GM21825 (cell line): ENCODE data around the gene PKNOX2.

ENCODE experiments used
- ATAC-seq: cut with Tn5 transposase; IDR thresholded peaks from one replicate; pipeline ENCODE4 v1.9.1; 2021; ENCODE audit warnings: mild to moderate bottlenecking, moderate library complexity; ENCODE audit not compliant: unreplicated experiment

PKNOX2 gene

DNA sequence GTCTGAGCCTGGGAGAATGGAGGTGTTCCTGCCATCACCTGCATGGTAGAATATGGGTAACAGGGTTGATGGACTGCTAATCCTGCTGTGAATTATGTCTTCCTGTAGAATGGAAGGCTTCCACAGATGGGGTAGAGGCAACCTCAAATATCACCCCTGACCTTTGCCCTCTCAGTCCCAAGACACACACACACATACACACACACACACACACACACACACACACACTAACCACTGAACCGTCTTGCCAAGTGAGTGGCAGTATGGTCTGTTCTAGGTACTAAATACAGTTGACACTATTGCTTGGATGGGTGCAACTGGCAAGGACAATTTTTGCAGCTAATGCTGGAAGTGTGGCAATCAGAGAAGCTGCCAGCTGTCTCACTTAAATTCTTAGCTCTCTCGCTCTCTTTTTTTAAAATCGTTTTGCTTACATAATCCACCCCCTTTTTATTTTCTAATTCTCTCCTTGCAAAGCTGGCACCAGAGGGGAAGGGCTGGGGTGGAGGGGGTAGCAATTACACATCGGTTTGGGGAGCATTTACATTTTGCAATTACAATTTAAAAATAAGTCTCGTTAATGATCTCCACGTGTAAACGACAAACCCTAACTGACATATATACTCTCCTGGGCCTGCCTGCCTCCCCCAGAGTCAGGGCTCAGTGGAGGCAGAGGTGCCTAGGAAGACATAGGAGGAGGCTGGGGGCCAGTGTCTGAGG lies 169.0 kb downstream of the PKNOX2 start:
- ATAC-seq, result no peak

DNA sequence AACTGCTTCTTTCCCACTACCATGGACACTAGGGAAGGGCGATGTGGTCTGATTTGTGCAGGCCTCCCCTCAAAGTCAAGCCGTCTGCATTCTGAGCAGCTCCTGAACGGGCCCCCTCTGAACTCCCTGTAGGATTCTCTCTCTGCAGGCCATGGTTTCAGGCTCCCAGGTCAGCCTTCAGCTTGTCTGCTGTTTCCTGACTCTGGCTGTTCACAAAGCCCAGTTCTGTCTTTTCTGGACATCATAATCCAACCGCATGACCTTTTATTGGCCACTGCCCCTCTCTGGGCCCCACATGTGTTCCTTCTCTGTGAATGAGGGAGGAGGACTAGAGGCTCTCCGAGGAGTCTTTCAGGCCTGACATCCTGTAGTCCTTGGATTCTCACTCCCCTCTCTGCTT lies 170.6 kb downstream of the PKNOX2 start:
- ATAC-seq, result no peak

GRCh38 chr11:125337836-125338834 lies 173.6 kb downstream of the PKNOX2 start:
- no peak for ATAC-seq

GRCh38 chr11:125338886-125339811 lies 174.6 kb downstream of the PKNOX2 start:
- no peak for ATAC-seq

GRCh38 chr11:125341676-125342075 lies 177.1 kb downstream of the PKNOX2 start:
- no peak for ATAC-seq

DNA sequence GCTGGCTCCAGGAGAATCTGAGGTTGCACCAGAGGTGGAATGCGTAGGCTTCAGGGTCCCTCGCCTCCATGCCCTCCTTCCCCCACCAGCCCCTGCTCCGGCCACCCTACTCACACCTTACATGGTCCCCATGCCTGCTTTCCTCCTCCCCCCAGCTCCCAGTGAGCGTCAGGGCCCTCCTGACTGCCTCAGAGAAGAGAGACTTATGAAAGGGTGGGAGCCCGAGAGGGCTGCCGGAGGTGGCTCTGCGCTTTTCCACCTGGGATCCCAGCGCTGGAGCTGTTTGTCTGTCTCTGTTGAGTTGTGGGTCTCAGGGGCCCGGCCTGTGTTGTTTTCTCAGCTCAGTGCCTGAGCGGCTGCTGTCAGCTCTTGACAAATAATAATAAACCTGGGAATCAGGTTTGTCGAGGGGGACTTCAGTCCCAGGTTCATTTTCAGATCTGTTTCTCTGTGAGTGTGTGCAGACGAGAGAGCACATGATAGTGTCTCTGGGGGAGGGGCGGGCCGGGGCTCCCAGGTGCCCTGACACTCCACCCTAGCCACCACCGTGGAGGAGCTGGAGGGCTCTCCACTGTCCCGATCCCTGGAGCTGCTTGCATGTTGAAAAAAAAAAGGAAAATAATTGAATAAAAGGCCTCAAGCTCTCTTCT lies 177.9 kb downstream of the PKNOX2 start:
- no peak for ATAC-seq

GRCh38 chr11:125343086-125343717 lies 178.7 kb downstream of the PKNOX2 start:
- ATAC-seq, result no peak

DNA sequence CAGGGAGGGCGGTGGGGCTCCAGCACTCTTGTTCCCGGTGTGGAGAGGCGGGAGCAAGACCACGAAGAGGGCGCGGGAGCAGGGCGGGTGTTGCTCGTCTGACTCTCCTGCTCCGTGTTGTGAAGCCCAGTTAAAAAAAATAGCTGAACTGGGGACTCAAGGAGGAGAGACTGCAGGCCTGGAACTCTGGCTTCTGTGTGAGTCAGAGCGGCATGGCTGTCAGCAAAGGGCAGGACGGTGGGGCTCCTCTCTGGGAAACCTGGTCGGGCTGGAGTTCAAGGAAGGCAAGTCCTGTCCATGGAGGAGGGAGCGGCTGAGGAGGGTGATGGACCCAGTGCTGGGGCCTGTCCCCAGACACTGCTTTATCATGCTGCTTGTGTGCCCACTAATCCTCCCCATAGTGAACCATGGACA lies 179.2 kb downstream of the PKNOX2 start:
- ATAC-seq, result no peak

GRCh38 chr11:125344846-125345420 lies 180.4 kb downstream of the PKNOX2 start:
- ATAC-seq, result no peak

DNA sequence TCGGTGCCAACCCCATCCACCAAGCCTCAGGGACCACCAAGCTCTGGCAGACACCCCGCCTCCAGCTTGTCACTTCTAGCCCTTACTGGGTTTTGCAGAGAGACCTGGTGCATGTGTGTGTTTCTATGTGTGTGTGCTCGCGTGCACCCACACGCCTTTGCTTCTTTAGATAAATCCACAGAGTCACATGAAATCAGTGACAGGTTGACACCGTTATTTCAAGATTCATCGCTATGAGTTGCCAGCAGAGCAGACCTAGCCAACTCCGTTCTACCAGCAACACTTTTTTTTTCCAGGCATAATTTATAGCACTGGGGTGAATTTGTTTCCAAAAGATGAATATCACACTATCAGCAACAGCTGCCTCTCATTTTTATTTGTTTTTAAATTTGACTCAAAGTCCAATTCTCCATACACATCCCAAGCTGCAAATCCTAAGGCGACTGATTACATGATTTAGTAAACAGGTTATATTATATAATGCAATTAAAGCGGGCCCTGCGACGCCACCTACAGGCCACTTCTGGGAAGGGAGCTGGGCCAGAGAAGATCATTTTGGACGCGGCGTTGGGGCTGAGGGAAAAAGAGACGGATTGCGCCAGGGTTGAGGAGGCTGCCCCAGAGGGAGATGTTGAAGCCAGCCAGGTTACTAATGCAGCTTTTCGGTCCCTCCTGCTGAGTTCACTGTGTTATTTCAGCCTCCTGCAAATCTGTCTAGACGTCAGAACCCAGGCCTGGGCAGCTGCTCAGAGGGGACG lies 181.0 kb downstream of the PKNOX2 start:
- ATAC-seq, result no peak

DNA sequence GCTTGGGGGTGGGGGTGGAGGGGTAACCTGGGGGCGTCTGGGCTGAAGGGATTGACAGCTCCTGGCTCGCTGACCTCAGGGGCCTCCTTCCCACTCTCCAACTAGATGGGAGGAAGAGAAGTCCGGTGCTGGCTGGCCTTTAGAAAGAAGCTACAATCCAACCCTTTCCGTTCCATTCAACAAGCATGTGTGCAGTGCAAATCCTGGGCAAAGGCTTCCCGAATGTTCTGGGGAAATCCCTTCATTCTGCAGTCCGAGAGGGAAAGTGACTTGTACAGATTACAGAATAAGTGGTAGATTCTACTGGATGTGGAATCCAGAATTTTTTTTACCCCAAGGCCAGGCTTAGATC lies 181.6 kb downstream of the PKNOX2 start:
- no peak for ATAC-seq

- no peak for ATAC-seq
Observed at GRCh38 chr11:125346565-125347260, 182.2 kb downstream of the PKNOX2 start.

DNA sequence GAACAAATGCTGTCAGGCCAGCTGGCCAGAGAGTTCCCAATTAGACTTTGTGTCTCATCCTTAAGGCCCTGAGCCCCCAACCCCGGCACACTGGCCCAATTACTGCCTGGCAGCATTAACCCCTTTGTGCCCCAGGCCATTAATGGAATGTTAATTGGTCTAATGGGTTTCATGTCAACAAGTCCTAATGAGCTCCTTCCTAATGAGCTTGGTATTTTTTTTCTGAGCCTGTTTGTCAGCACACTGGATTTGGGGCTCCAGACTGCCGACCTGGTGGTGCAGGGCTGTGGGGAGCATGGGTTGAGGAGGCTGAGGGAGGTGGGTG lies 182.7 kb downstream of the PKNOX2 start:
- ATAC-seq, result no peak

- no peak for ATAC-seq
Observed at GRCh38 chr11:125348141-125348651, 183.6 kb downstream of the PKNOX2 start.

DNA sequence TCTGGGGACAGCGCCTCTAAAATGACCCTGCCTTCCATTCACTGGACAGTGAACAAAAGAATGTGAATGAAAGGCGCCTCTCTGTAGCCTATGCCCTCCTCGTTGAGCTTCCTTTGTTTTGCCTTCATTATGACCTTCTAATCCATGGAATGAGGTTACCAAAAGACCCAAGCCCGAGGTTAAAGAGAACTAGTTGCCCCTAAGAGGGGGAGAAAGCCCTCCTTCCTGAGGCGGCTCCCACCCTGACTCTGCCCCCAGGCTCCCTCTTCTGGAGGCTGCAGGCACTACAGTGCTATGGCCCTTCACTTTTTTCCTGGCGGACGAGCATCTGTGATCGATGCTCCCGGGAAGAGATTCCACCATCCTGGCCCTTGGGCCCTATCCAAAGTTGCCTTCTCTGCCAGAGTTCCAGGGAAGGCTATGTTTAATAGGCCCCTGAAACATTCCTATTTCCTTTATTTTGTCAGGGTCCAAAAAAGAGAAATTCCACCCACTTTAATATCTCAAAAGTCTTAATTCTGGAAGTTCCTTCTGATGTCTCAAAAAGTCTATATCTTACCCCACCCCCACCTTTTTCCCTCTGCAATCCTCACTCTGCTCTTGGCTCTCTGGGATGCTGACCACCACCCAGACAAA lies 184.2 kb downstream of the PKNOX2 start:
- peak; percentile 55 for ATAC-seq

- ATAC-seq, result no peak
Observed at GRCh38 chr11:125350206-125351032, 185.9 kb downstream of the PKNOX2 start.
